HepG2 (cell line): ENCODE measurements around the gene ADGRV1. TPM values are rescaled to one million over a fixed set of nuclear protein-coding genes. Genes with fewer than 3 reads are reported as not detected.

Source experiments
- ATAC-seq: fragments of 200-7000 bp; cut with Tn5 transposase; 3 replicates; pipeline ENCODE4 v1.9.1; 2020; ENCODE audit warnings: mild to moderate bottlenecking, moderate library complexity
- BruUV-seq: library from RNA; stranded (reverse); fragments of 400-500 nt; replicated peaks from 2 replicates; lab custom pipeline; 2021; lab: Mats Ljungman, UMichigan
- CTCF ChIA-PET: fragments of 300-600 bp; formaldehyde crosslinking; extraction: SDS; loops from one replicate; lab custom pipeline; 2021; ENCODE audit warnings: low total read pairs, inconsistent platforms, low intra/inter-chr PET ratio; lab: Yijun Ruan, JAX
- POLR2A ChIA-PET: fragments of 350-600 bp; sonication (Branson Sonifier 250); formaldehyde crosslinking; loops from one replicate; lab custom pipeline; 2020; ENCODE audit warnings: antibody characterized with exemption, inconsistent platforms; lab: Yijun Ruan, JAX
- DNase-seq: peaks from one replicate; pipeline ENCODE4 v3.0.0-alpha.2; 2015; ENCODE audit warnings: low spot score
- FAIRE-seq: peaks from 3 replicates; lab custom pipeline; 2011; peaks lifted over from hg19 to GRCh38; lab: Jason Lieb, UNC
- H2AFZ ChIP-seq: one replicate; pipeline ENCODE4 v1.6.1; 2011; ENCODE audit warnings: low read length, inconsistent platforms
- H3K27ac ChIP-seq: fragments of 300-600 bp; 3 replicates; pipeline ENCODE4 v1.8.0; 2011; ENCODE audit warnings: mixed run types, mild to moderate bottlenecking, mixed read lengths, low read length, inconsistent platforms; ENCODE audit not compliant: insufficient read depth; ENCODE audit errors: extremely low read length
- H3K27me3 ChIP-seq, 2 experiments: fragments of 200-600 bp in 1 of 2; 2 replicates in 1 of 2; 3 replicates in 1 of 2; pipeline versions ENCODE4 v1.6.0 to v1.8.0; 2011; ENCODE audit warnings: low read length in 2 of 2, mild to moderate bottlenecking in 2 of 2, moderate library complexity in 2 of 2, inconsistent platforms in 1 of 2; ENCODE audit not compliant: insufficient read depth in 2 of 2, control insufficient read depth in 1 of 2
- H3K36me3 ChIP-seq, 2 experiments: fragments of 200-600 bp in 1 of 2; replicated peaks in 1 of 2; 2 replicates in 1 of 2; 3 replicates in 1 of 2; pipeline versions ENCODE4 v1.5.1 to v1.8.0; 2011; ENCODE audit warnings: low read length in 2 of 2, inconsistent platforms in 1 of 2; ENCODE audit not compliant: insufficient read depth in 2 of 2, control insufficient read depth in 1 of 2
- H3K4me1 ChIP-seq: 2 replicates; pipeline ENCODE4 v1.5.1; 2012; ENCODE audit warnings: low read length, inconsistent platforms; ENCODE audit not compliant: insufficient read depth
- H3K4me2 ChIP-seq: 2 replicates; pipeline ENCODE4 v1.6.0; 2011; ENCODE audit warnings: low read depth, low read length, inconsistent platforms
- H3K4me3 ChIP-seq, 3 experiments: fragments of 200-600 bp in 1 of 3; sonication (generic), shearing (Covaris generic) in 1 of 3; replicated peaks in 1 of 3; 2 replicates each; pipeline ENCODE4 v1.5.1; 2011 to 2016; ENCODE audit warnings: low read length in 3 of 3, inconsistent platforms in 2 of 3, low read depth in 2 of 3, mild to moderate bottlenecking in 2 of 3, control low read depth in 1 of 3, mixed read lengths in 1 of 3; ENCODE audit not compliant: insufficient read depth in 1 of 3
- H3K79me2 ChIP-seq: one replicate; pipeline ENCODE4 v1.6.1; 2011; ENCODE audit warnings: low read length, inconsistent platforms; ENCODE audit not compliant: insufficient read depth
- H3K9ac ChIP-seq: 2 replicates; pipeline ENCODE4 v1.6.0; 2011; ENCODE audit warnings: mild to moderate bottlenecking, low read depth, low read length, inconsistent platforms; ENCODE audit not compliant: insufficient read depth
- H3K9me3 ChIP-seq: 2 replicates; pipeline ENCODE4 v1.5.1; 2012; ENCODE audit warnings: mild to moderate bottlenecking, low read length
- H4K20me1 ChIP-seq: 2 replicates; pipeline ENCODE4 v1.6.0; 2011; ENCODE audit warnings: inconsistent platforms, mild to moderate bottlenecking, low read length, moderate library complexity; ENCODE audit not compliant: insufficient read depth
- CHD4 ChIP-seq: fragments of 200-600 bp; sonication (generic); IDR thresholded peaks from 2 replicates; pipeline ENCODE4 v1.7.0; 2017; ENCODE audit warnings: mild to moderate bottlenecking, low read length, borderline replicate concordance
- ELF1 ChIP-seq: sonication (generic); formaldehyde crosslinking; IDR thresholded peaks from 2 replicates; pipeline ENCODE4 v1.4.0; 2020; ENCODE audit warnings: missing genetic modification reagents
- FOXO1 ChIP-seq: sonication (generic); formaldehyde crosslinking; IDR thresholded peaks from 2 replicates; pipeline ENCODE4 v1.4.0; 2020; ENCODE audit warnings: missing genetic modification reagents
- GFI1 ChIP-seq: sonication (generic); formaldehyde crosslinking; IDR thresholded peaks from 2 replicates; pipeline ENCODE4 v1.5.0; 2020; ENCODE audit warnings: missing genetic modification reagents, mild to moderate bottlenecking, borderline replicate concordance
- HES4 ChIP-seq: sonication (generic); formaldehyde crosslinking; IDR thresholded peaks from 2 replicates; pipeline ENCODE4 v1.9.0; 2021; ENCODE audit warnings: mild to moderate bottlenecking, missing genetic modification reagents, borderline replicate concordance
- KDM2A ChIP-seq: sonication (generic); formaldehyde crosslinking; IDR thresholded peaks from 2 replicates; pipeline ENCODE4 v1.4.0; 2020; ENCODE audit warnings: low read depth, missing genetic modification reagents, borderline replicate concordance
- MBD4 ChIP-seq: IDR thresholded peaks from 2 replicates; pipeline ENCODE4 v1.6.1; 2012; ENCODE audit warnings: low read length, inconsistent platforms, borderline replicate concordance
- NR2F6 ChIP-seq, 2 experiments: IDR thresholded peaks; 2 replicates each; pipeline ENCODE4 v1.6.1; 2016; ENCODE audit warnings: antibody characterized with exemption in 1 of 2, mild to moderate bottlenecking in 1 of 2
- RAD51 ChIP-seq: fragments of 450-650 bp; IDR thresholded peaks from 2 replicates; pipeline ENCODE4 v1.6.1; 2016; ENCODE audit warnings: borderline replicate concordance
- SRSF9 ChIP-seq: fragments of 200-400 bp; formaldehyde crosslinking; IDR thresholded peaks from 2 replicates; pipeline ENCODE4 v1.6.1; 2018; ENCODE audit warnings: borderline replicate concordance, mild to moderate bottlenecking, low read depth, low read length; ENCODE audit not compliant: insufficient read depth, poor library complexity, severe bottlenecking
- ZC3H4 ChIP-seq: sonication (generic); formaldehyde crosslinking; IDR thresholded peaks from 2 replicates; pipeline ENCODE4 v1.4.0; 2020; ENCODE audit warnings: missing genetic modification reagents, borderline replicate concordance
- ZNF333 ChIP-seq: sonication (generic); formaldehyde crosslinking; IDR thresholded peaks from 2 replicates; pipeline ENCODE4 v1.4.0; 2020; ENCODE audit warnings: mild to moderate bottlenecking, missing genetic modification reagents, borderline replicate concordance
- ZNF337 ChIP-seq: sonication (generic); formaldehyde crosslinking; IDR thresholded peaks from 2 replicates; pipeline ENCODE4 v1.5.1; 2020; ENCODE audit warnings: missing genetic modification reagents, low read depth, mild to moderate bottlenecking, borderline replicate concordance
- ZNF543 ChIP-seq: sonication (generic); formaldehyde crosslinking; IDR thresholded peaks from 2 replicates; pipeline ENCODE4 v1.4.0; 2020; ENCODE audit warnings: mild to moderate bottlenecking, missing genetic modification reagents
- ZSCAN31 ChIP-seq: sonication (generic); formaldehyde crosslinking; IDR thresholded peaks from 2 replicates; pipeline ENCODE4 v1.5.0; 2020; ENCODE audit warnings: low read depth, mild to moderate bottlenecking, missing genetic modification reagents
- WGBS: methylation state at CpG from one replicate; pipeline ENCODE4 v1.1.6; 2017; ENCODE audit warnings: low lambda C conversion rate; 5-methylcytosine and 5-hydroxymethylcytosine counted together
- in situ Hi-C: cut with HindIII; loops from 2 replicates; pipeline ENCODE4 v1.10.0; 2017; ENCODE audit warnings: low pct_unique_long_range_greater_than_20kb; ENCODE audit not compliant: extremely low pct_ligation_motif_present
- intact Hi-C: fragments of 100-400 bp; cut with micrococcal nuclease; formaldehyde crosslinking; loops from one replicate; pipeline ENCODE4 v1.10.0; 2022; ENCODE audit not compliant: unreplicated experiment
- polyA plus RNA-seq, 8 experiments: library from polyadenylated mRNA; depleted of rRNA in 3 of 8; stranded (reverse) in 7 of 8; unstranded in 1 of 8; fragments of >200 nt; fragmentation: Illumina TruSeq in 4 of 8; extraction: Trizol in 4 of 8; gene quantifications; 2 replicates each; pipeline versions ENCODE4 v1.2.1 to v1.2.3, GENCODE V29; 2011 to 2016; ENCODE audit warnings: low read depth in 4 of 8, missing spikeins in 1 of 8, mixed read lengths in 1 of 8; ENCODE audit not compliant: insufficient read depth in 1 of 8
- total RNA-seq, 5 experiments: library from RNA; depleted of rRNA; stranded (reverse); fragments of >200 nt; fragmentation: Illumina TruSeq; extraction: Trizol; gene quantifications; 2 replicates each; pipeline ENCODE4 v1.2.3, GENCODE V29; 2016; ENCODE audit warnings: low read depth in 1 of 5

ADGRV1 gene
- total and polyA plus RNA-seq, 2 of the 13 experiments (the other 11 are each of a cell fraction or from before 2014, with no cell fraction given), result 1.7 to 3.9 TPM

GRCh38 chr5:90644132-90644531 is 85.5 kb downstream of the ADGRV1 start:
- no TSS peak for BruUV-seq
- Histone ChIP-seq H3K9me3 (no peaks in the 10 kb centered on the region), H3K27ac (no peak overlapping the region), H3K9ac (no peak overlapping the region), H4K20me1 (no peaks in the 10 kb centered on the region), H3K36me3 (no peaks in the 10 kb centered on the region), H3K79me2 (no peaks in the 10 kb centered on the region), H3K4me1 (no peaks in the 10 kb centered on the region), H3K4me3 (no peak overlapping the region), H2AFZ (no peak overlapping the region), H3K27me3 (no peaks in the 10 kb centered on the region), H3K4me2 (no peak overlapping the region)
- intact Hi-C loops, result no loop called here
- ATAC-seq (no peak), FAIRE-seq (no peak), DNase-seq (no peak)
- TF ChIP-seq SRSF9 (no peak), ELF1 (no peak), ZSCAN31 (CRISPR knock-in tag) (no peak), CHD4 (no peak), ZC3H4 (CRISPR knock-in tag) (no peak), ZNF333 (no peak), ZNF337 (CRISPR knock-in tag) (no peak), HES4 (no peak), GFI1 (no peak), FOXO1 (CRISPR knock-in tag) (no peak), KDM2A (no peak), NR2F6 (IDR thresholded peaks at IDR 0.05) (no peak), NR2F6 (CRISPR knock-in tag; IDR thresholded peaks at IDR 0.05) (no peak), ZNF543 (CRISPR knock-in tag) (no peak), MBD4 (no peak), RAD51 (no peak)
- ChIA-PET CTCF (no interaction called here), POLR2A (no interaction called here)
- in situ Hi-C loops, result no loop called here
- 9% methylated on average over 4 of the region's 4 CpGs for WGBS
